ENCODE data around the gene AOX1. TPM values are rescaled to one million over a fixed set of nuclear protein-coding genes. Genes with fewer than 3 reads are reported as not detected.
A peak's percentile ranks its signal among the peaks of the same experiment; 100 is the strongest.
"Not testable (repeated sequence)": the region's sequence is repeated elsewhere in the genome, so short reads cannot be mapped to it uniquely, and the experiment has no call there.

AOX1 gene
- total RNA-seq, 1 donor from 2014 or later, result 35.1 TPM

DNA sequence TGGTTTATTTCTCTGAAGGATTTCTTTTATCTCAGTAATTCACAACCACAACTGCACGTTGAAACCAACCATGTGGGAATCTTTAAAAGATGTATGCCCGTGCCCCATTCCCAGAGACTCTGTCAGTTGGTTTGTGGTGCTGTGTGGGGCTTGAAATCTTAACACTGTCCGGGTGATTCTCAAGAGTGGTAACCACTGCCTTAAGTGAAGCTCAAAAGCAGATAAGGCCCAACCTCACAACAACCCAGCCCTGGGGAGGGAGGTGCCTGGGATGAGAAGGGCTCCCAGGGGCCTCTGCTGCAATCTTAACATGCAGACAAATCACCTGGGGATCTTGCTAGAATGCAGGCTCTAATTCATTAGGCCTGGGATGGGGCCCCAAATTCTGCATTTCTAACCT is 13.4 kb downstream of the AOX1 start:
- no peak for ATAC-seq
- intact Hi-C loops (cut with DNase I), result no loop called here
- no peak for DNase-seq (ENCODE audit: low spot score)

- ATAC-seq (no peak), DNase-seq (ENCODE audit: low spot score) (no peak)
- intact Hi-C loops (cut with DNase I), result no loop called here
Observed at GRCh38 chr2:200600549-200601225, 14.9 kb downstream of the AOX1 start.

- no peak for DNase-seq (ENCODE audit: low spot score)
Observed at GRCh38 chr2:200602584-200602983, 16.8 kb downstream of the AOX1 start.

DNA sequence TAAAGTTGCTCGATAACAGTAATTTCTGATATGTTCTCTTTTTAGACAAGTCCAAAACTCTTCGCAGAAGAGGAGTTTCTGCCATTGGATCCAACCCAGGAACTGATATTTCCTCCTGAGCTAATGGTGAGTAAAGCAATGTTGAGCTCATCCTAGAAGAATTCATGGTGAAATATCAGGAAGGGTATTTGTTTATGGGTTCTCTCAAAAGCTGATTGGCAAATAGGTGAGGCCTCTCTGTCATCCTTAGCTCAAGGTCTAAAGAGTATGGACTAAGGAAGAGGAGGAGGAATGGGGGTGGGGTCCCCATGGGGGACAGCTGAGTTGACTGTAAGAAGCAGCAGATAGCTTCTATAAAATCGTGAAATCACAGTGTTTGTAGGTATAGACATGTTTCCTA is 18.2 kb downstream of the AOX1 start:
- no peak for ATAC-seq
- intact Hi-C loops (cut with DNase I), result no loop called here
- DNase-seq (ENCODE audit: low spot score), result no peak

More at GRCh38 chr2:200602584-200602983, 16.8 kb downstream of the AOX1 start:
- ATAC-seq, result no peak
- intact Hi-C loops (cut with DNase I), result no loop called here

- ATAC-seq (no peak), DNase-seq (ENCODE audit: low spot score) (no peak)
- intact Hi-C loops (cut with DNase I), result no loop called here
Observed at GRCh38 chr2:200604571-200605255, 18.9 kb downstream of the AOX1 start.

- no peak for DNase-seq (ENCODE audit: low spot score)
- intact Hi-C loops (cut with DNase I), result no loop called here
- ATAC-seq, result peak; percentile 13
Observed at GRCh38 chr2:200608341-200609027, 22.7 kb downstream of the AOX1 start.

GRCh38 chr2:200609028-200609614 is 23.3 kb downstream of the AOX1 start:
- intact Hi-C loops (cut with DNase I), result no loop called here
- DNase-seq (ENCODE audit: low spot score), result no peak
- peak; percentile 64 for ATAC-seq

DNA sequence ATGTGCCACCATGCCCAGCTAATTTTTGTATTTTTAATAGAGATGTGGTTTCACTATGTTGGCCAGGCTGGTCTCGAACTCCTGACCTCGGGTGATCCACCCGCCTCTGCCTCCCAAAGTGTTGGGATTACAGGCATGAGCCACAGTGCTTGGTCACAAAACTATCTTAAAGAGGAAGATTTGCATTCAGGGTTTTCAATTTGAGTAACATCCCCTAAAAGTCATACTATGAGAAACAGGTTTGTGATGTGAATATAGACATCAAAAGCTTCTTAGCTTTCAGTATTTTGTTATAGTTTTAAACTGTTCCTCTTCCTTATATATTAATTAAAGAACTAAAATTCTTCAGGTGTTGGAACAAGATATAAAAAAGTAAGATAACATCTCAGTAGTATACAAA is 24.4 kb downstream of the AOX1 start:
- intact Hi-C loops (cut with DNase I); ATAC-seq; DNase-seq (ENCODE audit: low spot score): not testable (repeated sequence)

DNA sequence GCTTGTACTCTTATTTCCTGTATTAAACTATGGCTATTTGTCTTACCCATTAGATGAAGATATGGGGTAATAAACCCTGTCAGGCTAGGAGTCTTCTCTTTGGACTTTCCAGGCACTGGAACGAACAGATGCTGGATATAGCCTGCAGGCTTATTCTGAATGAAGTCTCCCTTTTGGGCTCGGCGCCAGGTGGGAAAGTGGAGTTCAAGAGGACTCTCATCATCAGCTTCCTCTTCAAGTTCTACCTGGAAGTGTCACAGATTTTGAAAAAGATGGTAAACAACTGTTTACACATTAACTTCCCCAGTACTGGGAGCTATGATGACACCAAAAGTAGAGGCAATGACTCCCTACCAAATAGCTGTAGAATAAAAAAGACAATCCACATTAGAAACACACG is 27.9 kb downstream of the AOX1 start:
- intact Hi-C loops (cut with DNase I), result no loop called here
- DNase-seq (ENCODE audit: low spot score) (no peak), ATAC-seq (no peak)

- intact Hi-C loops (cut with DNase I), result no loop called here
- DNase-seq (ENCODE audit: low spot score) (no peak), ATAC-seq (no peak)
Observed at GRCh38 chr2:200614249-200614648, 28.4 kb downstream of the AOX1 start.

- intact Hi-C loops (cut with DNase I), result no loop called here
- no peak for DNase-seq (ENCODE audit: low spot score)
- ATAC-seq, result no peak
Observed at GRCh38 chr2:200615247-200615646, 29.4 kb downstream of the AOX1 start.

DNA sequence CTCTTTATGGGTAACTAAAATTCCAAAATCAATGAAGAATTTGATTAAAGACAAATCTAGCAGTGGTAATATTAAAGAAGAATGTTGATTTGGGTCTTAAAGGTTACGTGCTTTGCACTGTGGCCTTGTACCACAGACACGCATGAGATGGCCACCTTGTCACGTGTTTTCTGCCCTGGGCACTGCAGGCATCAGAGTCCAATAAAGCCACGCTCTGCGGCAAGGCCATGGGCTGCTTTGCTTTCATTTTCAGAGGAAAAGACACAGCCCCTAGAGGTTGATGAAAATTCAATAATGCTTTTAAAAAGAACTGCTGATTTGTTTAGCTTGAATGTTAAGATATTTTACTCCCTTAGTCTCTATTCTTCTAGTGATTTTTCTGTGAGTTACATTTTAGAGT is 30.4 kb downstream of the AOX1 start:
- intact Hi-C loops (cut with DNase I), result no loop called here
- no peak for DNase-seq (ENCODE audit: low spot score)
- ATAC-seq, result peak; percentile 58

DNA sequence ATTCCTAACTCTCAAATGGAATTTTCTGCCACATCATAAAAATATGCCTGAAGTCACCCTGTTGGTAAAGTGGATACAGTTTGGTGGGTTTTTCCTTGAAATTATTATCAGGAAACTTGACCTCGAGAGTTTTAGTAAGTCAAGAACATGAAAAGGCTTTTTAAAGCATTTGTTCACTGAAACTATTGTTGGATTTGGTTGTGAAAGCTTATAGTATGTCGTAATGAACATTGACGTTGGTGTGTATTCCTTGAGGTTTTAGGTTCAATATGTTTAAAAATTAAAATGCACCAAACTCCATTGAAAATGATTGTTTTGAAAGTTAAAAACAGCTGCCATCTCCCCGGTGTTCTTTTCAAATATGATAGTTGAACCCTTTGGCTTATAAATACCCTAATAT is 30.8 kb downstream of the AOX1 start:
- ATAC-seq, result no peak
- no peak for DNase-seq (ENCODE audit: low spot score)
- intact Hi-C loops (cut with DNase I), result no loop called here

- DNase-seq (ENCODE audit: low spot score) (no peak), ATAC-seq (peak; percentile 16)
- intact Hi-C loops (cut with DNase I), result no loop called here
Observed at GRCh38 chr2:200617156-200618053, 31.6 kb downstream of the AOX1 start.

GRCh38 chr2:200618054-200618419 is 32.2 kb downstream of the AOX1 start:
- no peak for ATAC-seq
- intact Hi-C loops (cut with DNase I), result no loop called here
- no peak for DNase-seq (ENCODE audit: low spot score)

- peak; percentile 87 for ATAC-seq
- DNase-seq (ENCODE audit: low spot score), result no peak
- intact Hi-C loops (cut with DNase I), result no loop called here
Observed at GRCh38 chr2:200618590-200619021, 32.8 kb downstream of the AOX1 start.

DNA sequence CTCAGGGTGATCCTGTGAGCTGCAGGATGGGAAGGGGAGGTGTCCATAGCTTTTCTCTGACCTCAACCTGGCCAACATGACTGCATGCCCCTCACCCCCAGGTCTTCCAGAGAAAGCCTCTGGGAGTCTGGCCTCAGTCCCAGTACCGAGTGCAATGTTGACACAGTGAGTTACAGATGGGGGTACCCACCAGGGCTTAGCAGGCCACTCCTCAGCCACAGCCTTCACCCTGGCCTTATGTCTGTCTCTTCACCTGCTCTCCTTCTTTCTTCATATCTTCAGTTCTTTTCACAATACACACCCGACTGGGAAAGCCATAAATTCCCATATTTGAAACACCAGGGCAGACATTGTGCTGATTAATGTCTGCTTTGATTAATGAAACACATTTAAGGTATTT is 33.5 kb downstream of the AOX1 start:
- DNase-seq (ENCODE audit: low spot score) (no peak), ATAC-seq (no peak)
- intact Hi-C loops (cut with DNase I), result no loop called here

- intact Hi-C loops (cut with DNase I), result no loop called here
- no peak for ATAC-seq
Observed at GRCh38 chr2:200620606-200621390, 35.0 kb downstream of the AOX1 start.

More at GRCh38 chr2:200620606-200621390, 35.0 kb downstream of the AOX1 start:
- no peak for DNase-seq (ENCODE audit: low spot score)
